ENCODE data around the gene ATXN10.

Gene ATXN10

DNA sequence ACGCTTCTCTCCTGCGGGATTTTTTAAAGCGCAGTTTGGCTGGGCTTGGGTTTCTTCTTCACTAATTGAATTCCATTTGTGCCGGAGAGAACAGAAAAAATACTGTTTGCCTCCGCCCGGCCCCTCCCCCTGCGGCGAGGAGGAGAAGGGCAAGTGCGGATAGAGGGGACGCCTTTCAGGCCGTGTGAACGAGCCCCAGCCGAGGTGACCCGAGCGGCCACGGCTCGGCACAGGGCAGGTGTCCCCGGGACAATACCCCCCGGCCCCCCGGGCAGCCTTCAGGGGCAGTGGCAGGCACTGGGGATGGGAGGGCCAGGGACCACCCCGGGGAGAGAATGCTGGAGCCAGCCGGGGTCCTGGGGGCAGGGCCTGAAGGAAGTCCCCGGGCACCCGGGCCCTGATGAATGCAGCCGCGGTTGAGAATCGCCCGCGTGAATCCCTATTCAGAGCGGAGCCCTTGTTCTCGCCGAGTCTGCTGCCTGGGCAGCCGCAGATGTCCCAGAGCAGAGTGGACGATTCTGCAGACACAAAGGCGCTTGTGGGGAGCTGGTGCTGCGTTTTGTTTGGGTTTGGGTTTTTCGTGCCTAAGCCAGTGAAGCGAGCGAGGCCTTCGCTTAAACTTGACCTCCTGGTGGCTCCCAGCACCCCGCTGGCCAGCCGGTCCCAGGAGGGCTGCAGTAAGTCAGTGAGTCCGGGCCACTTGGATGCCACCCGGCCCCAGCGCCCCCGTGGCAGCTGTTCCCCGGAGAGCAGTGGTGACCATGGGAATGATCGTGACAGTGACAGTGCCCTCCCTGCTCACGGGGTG, 209.3 kb downstream of the ATXN10 start:
- no peak for FAIRE-seq

DNA sequence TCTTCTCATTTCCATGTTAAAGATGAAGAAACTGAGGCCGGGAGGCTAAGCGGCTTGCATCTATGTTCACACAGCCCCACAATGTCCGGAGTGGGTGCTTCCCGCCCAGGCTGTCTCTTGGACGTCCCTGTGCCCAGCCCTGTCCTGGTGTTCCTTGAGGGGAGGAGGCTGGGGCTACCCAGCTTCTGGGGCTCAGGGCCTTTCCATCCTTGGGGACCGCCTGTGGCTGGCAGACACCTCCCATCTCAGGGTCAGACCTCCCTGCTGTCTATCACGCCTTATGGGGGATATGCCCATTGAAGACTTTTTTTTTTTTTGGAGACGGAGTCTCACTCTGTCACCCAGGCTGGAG, 209.9 kb downstream of the ATXN10 start:
- FAIRE-seq: no peak

DNA sequence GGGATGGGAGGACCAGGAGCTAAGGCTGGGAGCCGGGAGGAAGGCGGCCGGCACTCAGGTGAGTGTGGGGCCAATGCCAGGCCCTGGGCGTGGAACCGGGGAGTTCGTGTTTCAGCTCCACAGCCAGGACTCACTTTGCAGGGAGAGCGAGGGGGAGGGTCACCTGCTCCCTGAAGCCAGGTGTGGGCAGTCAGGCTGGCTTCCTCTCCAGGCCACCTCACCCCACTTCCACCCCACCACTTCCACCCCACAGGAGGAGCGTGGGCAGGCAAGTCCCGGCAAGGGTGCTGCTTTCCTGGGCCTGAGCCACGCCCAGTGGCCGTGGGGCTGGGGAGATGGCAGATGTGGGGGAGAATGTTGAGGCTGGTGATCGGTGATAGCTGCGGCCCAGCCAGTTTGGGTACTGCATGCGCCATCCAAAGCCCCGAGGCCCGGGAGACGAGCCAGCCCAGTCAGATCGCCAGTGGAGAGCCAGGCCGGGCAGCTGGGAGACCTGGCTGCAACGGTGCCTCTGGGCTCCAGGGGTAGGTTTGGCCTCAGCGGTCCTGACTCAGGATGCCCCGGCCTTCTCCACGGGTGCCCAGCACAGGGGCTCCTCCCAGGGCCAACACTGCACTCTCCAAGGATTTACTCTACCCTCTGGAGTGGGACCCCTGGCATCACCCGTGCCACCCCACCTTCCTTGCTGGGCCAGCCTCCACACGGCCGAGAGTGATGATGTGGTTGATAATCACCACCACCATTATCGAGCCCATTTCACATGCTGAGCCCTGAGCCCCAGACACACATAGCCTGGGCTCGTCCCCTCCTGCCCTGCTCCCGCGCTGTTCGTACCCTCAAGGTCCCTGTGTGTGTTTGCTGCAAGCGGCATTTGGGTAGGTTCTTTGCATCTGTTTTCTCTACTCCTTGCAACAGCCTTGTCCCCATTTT, 211.5 kb downstream of the ATXN10 start:
- FAIRE-seq: no peak

DNA sequence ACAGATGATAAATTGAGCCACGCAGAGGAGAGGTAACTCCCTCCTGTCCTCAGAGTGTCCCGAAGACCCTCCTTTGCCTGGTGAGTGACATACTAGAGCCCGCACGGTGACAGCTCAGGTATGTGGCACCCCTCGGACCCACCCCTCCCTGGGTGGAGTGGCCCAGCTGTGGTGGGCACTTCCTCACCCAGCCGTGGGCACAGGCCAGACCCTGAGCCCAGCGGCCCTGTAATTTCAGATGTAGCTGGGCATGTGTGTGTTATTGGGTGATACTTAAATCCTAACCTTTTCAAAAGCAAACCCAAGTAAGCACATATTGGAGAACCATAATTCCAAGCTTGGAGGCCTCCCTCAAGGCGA, 212.2 kb downstream of the ATXN10 start:
- FAIRE-seq: no peak

DNA sequence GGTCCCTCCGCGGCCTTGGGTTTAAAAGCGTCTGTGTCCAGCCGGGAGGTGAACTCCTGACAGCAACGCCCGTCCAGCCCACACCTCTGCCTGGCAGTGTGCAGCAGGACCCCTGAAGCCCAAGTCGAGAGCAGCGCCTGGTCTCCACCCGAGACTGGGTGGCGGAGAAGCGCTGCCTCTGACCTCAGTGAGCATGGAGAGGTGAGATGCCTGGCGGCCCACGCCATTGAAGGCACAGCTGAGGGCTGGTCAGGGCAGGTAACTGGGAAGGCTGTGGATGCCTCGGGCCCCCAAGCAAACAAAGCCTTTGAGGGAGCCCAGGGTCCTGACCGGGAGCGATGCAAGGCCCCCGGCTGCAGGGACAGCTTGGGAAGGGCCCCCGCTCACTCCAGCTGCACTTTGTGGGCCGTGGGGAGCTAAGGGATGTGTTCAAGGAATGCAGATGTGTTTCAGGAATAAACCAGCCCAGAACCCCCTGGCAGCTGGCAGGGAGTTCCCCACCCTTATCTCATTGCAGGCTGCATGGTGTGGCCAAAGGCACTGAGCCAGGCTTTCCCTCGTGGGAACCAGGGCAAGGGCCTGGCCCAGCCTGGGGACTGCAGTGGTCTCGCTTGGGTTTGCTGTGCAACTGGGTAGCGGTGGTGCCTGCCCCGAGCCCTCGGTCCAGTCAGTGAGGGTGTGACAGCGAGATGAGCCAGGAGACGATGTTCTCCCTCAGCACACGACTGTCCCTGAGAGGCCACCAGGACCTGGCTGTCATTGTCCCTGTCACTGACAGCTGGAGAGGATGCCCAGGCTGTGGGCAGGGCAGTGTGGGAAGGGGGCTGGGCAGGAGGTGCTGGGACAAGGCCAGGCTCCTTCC, 212.8 kb downstream of the ATXN10 start:
- FAIRE-seq: no peak

DNA sequence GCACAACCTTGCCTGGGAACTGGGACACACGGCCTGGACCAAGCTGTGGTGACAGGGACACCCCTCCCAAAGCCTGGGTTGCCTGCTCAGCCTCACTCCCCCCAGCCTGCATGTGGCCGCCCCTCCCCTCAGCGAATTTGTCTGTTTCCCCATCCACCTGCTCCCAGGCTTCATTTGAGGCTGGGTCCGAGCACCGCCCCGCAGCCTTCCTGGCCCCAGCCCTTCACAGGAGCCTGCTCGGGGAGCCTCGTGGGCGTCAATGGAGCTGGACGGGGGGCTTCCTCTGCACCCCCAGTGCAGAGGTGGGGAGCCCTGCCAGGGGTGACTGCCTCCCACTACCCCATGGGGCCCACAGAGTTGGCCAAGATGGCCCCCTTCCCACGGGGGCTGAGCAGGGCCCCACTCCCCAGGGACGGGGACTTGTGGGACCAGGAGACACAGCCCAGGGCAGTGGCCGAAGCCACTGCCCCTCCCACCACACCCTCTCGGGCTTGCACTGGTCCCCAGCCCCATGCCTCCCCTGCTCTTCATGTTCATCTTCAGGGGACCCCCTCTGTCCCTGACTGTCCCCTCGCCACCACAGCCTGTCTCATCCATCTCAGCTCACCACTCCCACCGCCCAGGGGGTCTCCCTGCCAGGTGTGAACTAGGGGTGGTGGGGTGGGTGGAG, 213.7 kb downstream of the ATXN10 start:
- no peak for FAIRE-seq

DNA sequence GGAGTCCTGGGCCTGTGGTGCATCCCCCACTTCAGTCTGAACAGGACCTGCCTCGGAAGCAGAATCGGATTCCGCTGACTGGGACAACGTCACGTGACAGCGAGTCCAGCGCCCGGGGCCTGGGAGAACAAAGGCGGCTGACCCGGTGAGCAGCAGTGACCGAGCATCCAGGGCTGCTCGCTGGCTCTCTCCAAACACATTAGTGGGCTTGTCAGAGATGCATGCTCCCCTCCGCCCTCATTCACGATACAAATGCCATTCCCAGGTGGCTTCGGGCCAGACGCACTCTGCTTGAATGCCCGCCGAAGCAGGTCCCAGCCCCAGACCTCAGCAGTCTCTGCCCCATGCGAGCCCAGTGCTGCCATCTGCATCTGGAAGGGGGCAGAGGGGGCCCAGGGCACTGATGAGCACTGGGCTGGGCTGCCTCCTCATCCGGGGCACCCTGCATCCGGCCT, 214.3 kb downstream of the ATXN10 start:
- no peak for FAIRE-seq

DNA sequence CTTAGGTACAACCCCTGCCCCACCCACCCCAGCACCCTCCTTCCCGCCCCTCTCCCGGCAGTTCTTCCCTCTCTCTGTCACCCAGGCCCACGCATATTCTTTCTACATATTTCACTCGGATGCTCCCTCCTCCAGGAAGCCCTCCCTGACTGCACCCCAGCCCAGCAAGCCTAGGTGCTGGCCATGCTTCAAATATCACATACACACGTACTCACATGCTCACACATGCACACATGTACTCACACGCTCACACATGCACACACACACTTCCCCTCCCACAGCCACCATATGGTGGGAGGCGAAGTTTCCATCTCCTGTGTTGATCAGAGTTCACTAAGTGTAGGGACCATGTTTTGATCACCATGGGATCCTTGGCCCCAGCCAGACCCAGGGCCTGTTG, 214.9 kb downstream of the ATXN10 start:
- no peak for FAIRE-seq

DNA sequence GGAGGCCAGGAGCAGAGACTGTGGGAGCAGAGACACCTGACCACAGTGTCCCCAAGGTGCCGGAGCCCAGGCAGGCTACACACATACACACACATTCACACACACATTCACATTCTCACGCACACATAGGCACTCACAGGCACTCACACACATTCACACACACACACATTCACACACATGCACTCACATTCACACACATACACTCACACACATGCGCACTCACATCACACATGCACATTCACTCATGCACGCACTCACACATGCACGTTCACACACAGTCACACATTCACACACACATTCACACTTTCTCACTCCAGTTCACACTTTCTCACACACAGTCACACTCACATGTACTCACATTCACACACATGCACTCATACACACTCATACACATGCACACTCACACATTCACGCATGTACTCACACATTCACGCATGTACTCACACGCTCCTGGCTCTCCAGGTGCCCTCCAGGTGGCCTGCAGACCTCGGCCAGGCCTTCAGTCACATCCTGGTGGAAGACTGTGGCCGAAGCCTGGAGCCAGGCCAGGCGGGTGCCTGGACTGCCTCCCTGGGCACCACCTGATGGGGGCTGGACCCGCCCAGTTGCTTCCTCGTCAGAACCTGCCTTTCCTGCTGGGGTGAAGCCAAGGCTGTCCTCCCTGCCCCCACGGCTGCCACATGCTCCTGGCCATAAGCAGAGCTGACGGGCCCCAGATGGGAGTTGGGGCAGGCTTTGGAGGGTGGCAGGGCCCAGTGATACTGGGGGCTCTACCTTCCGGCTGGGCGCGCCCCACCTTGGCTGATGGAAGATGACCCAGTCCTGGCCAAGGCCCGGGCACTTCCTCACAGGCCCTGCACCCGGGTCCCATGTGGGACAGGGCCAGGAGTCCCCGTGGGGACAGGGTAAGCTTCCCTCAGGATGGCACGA, 215.8 kb downstream of the ATXN10 start:
- FAIRE-seq: no peak

DNA sequence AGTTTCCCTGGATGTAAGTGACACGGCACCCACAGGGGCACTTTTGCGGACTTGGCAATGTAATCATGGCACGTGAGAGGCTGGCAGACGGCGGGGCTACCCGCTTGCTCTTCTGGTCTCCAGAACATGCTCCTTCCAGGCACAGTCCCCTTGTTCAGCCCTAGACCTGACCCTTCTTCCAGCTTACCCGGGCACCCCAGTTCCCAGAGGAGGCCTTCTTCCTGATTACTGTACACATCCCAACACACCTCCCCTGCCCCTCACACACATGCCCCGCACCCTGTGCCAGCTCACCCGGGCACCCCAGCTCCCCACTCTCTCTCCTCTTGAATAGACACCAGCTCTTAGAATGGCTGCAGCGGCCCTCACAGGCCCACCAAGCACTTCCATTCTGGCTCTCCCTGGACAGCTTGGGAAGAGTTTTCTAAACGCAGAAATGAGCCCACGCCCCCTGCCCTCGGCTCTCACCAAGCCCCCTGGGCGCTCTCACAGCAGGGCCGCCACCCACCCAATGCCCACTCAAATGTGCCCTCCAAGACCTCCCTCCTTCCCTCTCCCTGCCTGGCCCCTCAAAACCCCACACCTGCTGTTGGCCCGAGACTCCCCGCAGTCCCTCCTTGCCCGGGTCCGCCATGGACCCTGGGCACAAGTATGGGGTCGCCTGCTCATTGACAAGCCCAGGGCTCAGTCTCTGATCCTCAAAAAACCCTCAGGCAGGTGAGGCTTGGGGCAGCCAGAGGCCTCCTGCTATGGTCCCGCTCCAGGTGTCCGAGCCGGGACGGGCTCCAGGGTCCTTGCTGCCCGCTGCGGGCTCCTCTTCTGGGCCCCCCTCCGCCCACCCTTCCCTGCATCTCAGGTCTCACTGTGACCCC, 216.8 kb downstream of the ATXN10 start:
- FAIRE-seq: no peak

DNA sequence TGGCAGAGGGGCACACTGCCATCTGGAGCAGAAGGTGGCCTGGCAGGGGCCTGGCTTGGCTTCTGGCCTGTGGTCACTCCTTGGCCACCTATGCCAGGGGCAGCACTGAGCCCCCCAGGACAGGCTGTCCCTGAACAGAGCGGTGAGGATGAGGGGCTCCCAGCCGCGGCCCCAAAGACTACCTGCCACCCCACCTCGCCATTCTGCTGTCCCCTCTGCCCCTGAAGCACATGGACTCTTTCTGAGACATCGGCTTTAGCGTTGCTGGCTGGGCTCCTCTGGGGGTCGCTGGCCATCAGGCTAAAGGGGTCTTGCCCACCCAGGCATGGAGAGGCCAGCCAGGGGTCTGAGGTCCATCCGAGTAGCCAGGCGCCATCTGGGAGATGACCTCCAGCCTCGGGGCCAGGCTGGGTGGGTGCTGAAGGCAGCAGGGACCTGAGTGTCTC, 217.5 kb downstream of the ATXN10 start:
- no peak for FAIRE-seq

DNA sequence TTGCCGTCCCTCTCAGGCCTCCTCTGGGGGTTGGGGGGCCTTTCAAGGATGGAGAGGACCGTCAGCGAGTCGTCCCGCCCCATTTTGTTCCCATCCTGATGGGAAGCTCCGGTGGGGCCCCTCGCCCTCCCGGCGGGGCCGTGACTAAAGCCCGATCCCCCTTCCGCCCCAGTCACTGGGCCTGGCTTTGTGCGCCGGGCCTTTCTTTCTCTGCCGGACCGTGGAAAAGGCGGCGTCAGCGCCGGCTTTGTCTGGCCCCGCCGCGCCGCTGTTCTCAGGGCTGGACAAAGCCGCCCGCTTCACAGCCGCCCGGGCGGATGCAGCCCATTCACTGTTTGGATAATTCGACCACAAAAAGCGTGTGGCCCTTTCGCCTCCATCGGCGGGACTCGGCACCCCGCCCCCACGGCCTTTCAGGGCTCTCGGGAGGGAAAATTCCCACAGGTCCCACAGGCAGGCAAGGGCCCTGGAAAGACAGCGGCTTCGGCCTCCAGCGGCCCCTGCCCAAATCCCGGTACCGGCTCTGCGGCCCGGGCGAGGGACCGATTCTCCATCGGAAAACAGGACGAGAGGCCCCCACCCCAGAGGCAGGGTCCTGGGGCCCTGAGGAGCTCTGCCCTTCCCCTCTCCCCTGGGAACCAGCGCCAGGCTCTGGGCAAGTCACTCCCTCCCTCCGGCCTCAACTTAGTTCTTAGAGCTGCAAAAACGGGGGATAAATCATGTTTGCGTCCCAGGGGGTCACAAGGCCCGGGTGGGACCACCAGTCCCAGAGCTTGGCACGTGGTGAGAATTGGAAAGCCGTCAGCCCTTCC, 218.1 kb downstream of the ATXN10 start:
- FAIRE-seq: no peak

DNA sequence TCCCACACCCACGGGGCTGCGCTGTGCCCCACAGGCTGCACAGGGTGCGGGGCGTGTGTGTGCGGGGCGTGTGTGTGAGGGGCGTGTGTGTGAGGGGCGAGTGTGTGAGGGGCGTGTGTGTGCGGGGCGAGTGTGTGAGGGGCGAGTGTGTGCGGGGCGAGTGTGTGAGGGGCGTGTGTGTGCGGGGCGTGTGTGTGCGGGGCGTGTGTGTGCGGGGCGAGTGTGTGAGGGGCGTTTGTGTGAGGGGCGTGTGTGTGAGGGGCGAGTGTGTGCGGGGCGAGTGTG, 218.7 kb downstream of the ATXN10 start:
- FAIRE-seq: no peak

DNA sequence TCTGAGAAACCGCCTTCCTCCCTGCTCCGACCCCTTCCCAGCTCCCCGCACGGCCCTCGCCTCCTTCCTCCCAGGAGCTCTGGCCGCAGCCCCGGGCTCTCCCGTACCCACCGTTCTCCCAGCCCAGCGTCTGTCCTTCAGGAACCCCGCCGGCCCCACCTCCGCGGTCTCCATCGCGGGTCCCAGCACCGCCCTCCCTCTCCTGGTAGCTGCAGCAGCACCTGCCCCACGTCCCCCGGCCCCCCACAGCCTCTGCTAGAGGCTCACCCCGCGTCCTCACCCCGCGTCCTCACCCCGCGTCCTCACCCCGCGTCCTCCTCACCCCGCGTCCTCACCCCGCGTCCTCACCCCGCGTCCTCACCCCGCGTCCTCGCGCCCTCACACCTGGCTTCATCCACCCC, 219.4 kb downstream of the ATXN10 start:
- FAIRE-seq: no peak

DNA sequence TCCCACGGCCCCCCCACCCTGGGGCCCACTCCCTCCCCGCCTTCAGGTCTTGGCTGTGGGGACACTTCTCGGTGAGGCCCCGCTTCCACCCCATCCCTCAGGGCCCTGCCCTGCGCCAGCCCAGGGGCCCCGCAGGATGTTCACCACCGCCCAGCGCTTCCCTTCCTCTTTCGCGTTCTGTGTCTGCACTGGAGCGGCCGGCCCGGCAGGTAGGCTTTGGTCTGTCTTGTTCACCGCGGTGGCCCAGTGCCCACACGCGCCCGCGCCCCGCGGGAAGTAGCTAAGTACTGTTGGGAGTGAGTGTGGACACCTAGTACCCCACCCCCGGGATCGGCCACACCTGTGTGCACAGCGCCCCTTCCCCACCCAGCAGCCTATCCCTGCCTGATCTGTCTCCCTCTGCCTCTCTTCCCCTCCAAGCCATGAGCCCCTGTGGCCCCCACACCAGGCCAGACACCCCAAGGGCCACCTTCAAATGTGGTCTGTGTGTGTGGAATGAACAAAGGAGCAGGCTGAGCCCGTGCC, 219.9 kb downstream of the ATXN10 start:
- no peak for FAIRE-seq

DNA sequence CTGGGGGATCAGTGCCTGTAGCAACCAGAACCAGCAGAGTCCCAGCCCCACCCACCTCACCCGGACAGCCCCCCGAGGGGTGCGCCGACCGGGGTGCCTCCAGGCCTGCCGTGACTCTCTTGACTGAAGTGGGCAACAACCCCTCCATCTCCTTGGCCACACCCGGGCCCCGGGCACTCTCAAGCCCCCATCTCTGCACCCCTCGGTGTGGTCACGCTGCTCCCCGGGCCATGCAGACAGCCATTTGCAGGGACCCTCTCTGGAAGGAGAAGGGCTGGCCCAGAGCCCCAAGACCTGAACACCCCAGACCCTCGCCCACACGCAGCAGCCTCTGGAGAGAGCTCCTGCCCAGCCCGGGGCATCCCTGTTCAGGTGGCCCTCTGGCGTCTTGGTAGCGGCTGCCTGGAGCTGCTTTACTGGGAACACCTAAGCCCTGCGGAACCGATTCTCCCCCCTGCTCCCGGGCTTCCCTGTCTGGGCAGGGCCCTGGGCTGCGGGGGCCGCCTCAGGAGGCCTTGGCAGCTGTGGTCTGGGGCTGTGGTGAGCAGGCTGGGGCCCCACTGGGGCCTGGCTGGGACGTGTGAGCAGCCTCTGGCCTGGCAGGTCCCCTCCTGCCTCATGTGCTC, 220.5 kb downstream of the ATXN10 start:
- no peak for FAIRE-seq

DNA sequence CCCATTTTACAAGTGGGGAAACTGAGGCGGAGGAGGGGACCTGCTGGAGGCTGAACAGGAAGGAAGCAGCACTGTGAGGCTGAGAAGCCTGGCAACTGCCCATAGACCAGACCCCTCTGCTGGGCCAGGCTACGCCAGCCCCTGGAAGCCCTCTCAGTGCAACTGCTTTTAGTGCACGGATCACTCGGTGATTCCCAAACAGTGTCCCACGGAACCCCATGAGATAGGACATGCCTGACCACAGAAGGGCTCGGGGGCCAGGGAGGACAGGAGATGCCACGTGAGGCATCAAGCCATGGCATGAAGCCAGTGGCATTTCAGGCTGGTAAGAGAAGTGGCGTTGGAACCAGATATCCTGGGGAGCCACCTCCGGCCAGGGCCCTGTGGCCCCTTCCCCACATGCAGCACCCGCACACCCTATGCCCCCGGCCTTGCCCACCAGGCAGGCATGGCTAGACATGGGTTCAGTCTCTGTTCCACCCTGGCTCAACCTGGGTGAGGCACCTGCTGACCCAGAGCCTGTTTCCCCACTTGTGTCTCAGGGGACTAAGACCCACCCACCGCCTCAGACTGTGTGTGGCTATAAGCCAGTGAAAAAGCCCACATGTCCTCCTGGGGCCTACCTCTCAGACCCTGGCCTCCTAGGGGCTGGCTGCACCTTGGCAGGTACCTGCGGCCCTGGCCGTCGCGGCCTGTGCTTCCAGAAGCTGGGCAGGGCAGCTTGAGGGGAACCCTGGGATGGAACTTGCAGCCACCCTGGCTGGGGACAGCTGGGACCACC, 221.2 kb downstream of the ATXN10 start:
- FAIRE-seq: no peak

DNA sequence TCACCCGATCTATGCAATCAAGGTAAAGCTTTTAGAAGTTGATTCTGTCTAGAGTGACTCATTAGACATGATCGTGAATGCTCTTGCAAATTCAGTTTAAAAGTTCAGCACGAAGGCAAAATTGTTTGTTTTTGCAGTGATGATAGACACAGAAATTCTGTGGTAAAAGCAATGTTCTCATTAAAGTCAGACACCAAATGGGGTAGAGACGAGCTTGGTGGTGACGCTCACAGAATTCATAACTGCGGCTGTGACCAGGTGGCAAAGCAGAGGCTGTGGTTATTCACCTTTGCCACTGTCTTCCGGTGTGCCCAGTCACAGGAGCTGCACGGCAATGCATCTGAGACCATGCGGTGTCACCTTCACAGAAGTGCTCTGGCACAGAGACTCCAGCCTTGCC, 221.9 kb downstream of the ATXN10 start:
- FAIRE-seq: no peak
